Kidney (tissue), 14 donors: ENCODE data around the gene MB21D2. TPM values are rescaled to one million over a fixed set of nuclear protein-coding genes. Genes with fewer than 3 reads are reported as not detected.
A peak's percentile ranks its signal among the peaks of the same experiment; 100 is the strongest.

ENCODE experiments used
- DNase-seq, 5 donors: peaks; one replicate each; pipeline ENCODE4 v3.0.0-alpha.2; 2013 to 2020
- FAIRE-seq: peaks from 2 replicates; lab custom pipeline; 2012; peaks lifted over from hg19 to GRCh38; lab: Jason Lieb, UNC
- H3K27ac ChIP-seq, 2 donors: one replicate each; pipeline ENCODE4 v1.7.0; 2013; ENCODE audit warnings: low read depth in 2 of 2, low read length in 2 of 2, inconsistent platforms in 1 of 2
- H3K27me3 ChIP-seq: one replicate; pipeline ENCODE4 v1.7.1; 2013; ENCODE audit warnings: low read length, inconsistent platforms; ENCODE audit not compliant: control insufficient read depth, insufficient read depth
- H3K36me3 ChIP-seq, 3 donors: one replicate each; pipeline versions ENCODE4 v1.7.0 to v1.7.1; 2013; ENCODE audit warnings: low read length in 3 of 3, control low read depth in 1 of 3, inconsistent platforms in 1 of 3; ENCODE audit not compliant: insufficient read depth in 3 of 3, control insufficient read depth in 2 of 3
- H3K4me1 ChIP-seq, 3 donors: one replicate each; pipeline versions ENCODE4 v1.7.0 to v1.7.1; 2013; ENCODE audit warnings: low read length in 3 of 3, inconsistent platforms in 1 of 3, low read depth in 1 of 3; ENCODE audit not compliant: control insufficient read depth in 2 of 3, insufficient read depth in 2 of 3
- H3K4me3 ChIP-seq, 3 donors: one replicate each; pipeline versions ENCODE4 v1.7.0 to v1.8.1; 2013; ENCODE audit warnings: low read length in 3 of 3, control low read depth in 1 of 3, inconsistent platforms in 1 of 3
- H3K9ac ChIP-seq, 3 donors: one replicate each; pipeline versions ENCODE4 v1.7.0 to v1.7.1; 2013; ENCODE audit warnings: low read length in 3 of 3, control low read depth in 1 of 3, inconsistent platforms in 1 of 3
- H3K9me3 ChIP-seq, 3 donors: one replicate each; pipeline versions ENCODE4 v1.7.0 to v1.7.1; 2013; ENCODE audit warnings: low read length in 3 of 3, control low read depth in 1 of 3, inconsistent platforms in 1 of 3; ENCODE audit not compliant: control insufficient read depth in 2 of 3, insufficient read depth in 1 of 3
- CTCF ChIP-seq: IDR thresholded peaks from 3 replicates; pipeline ENCODE4 v1.5.1; 2012; ENCODE audit warnings: mild to moderate bottlenecking, moderate library complexity, borderline replicate concordance; ENCODE audit not compliant: insufficient read depth; ENCODE audit errors: extremely low read depth
- intact Hi-C: fragments of 100-400 bp; cut with DNase I; formaldehyde crosslinking; loops from one replicate; pipeline ENCODE4 v1.11.1; 2022
- polyA plus RNA-seq: library from polyadenylated mRNA; stranded (reverse); fragments of 350-450 nt; fragmentation: Illumina TruSeq; extraction: RNeasy Lipid Tissue Mini Kit (QIAGEN cat#74804); gene quantifications from one replicate; pipeline ENCODE4 v1.2.3, GENCODE V29; 2014; ENCODE audit warnings: low read depth, low replicate concordance; ENCODE audit not compliant: insufficient read depth
- total RNA-seq: library from RNA; stranded (reverse); fragmentation: NEBNext Ultra II Directional; extraction: Animal tissue kit (Norgen Biotek cat#: 25700); gene quantifications from one replicate; pipeline ENCODE4 v1.2.1, GENCODE V29; 2021
- donor health status: control.
- donor health status: control.
- donor health status: control.
- donor health status: control.
- donor health status: control.
- donor health status: DM: yes; HTN: yes; CAD: no.
- donor health status: Normal renal cell carcinoma (clear cell type).

Gene MB21D2
- total and polyA plus RNA-seq, 2 donors from 2014 or later: 3.2 to 3.9 TPM

- no peak for DNase-seq
- Histone ChIP-seq H3K27ac (no peak overlapping the region), H3K9me3 (no peaks in the 10 kb centered on the region), H3K36me3 (no peaks in the 10 kb centered on the region), H3K4me3 (no peak overlapping the region), H3K27me3 (no peaks in the 10 kb centered on the region), H3K4me1 (peaks cover 0 to 25% (median 11%) of the 10 kb centered on the region in 3 donors), H3K9ac (peak overlapping the region in 1 of 3 donors; percentile 39)
- intact Hi-C loops: no loop called here
- no peak for FAIRE-seq
- TF ChIP-seq CTCF: no peak
Measured at GRCh38 chr3:192890347-192891335, 27.0 kb downstream of the MB21D2 start.

GRCh38 chr3:192889679-192890078 is 28.0 kb downstream of the MB21D2 start:
- Histone ChIP-seq H3K4me3 (no peak overlapping the region), H3K9me3 (no peaks in the 10 kb centered on the region), H3K27ac (peak overlapping the region; percentile 51 to 52), H3K27me3 (no peaks in the 10 kb centered on the region), H3K9ac (peak overlapping the region in 1 of 3 donors; percentile 39), H3K36me3 (no peaks in the 10 kb centered on the region), H3K4me1 (peaks cover 0 to 30% (median 11%) of the 10 kb centered on the region in 3 donors)
- intact Hi-C loops: no loop called here
- TF ChIP-seq CTCF: no peak
- DNase-seq: no peak
- FAIRE-seq: no peak

- intact Hi-C loops: no loop called here
- FAIRE-seq (no peak), DNase-seq (peak in 2 of 5 donors; percentile 72 to 74)
- Histone ChIP-seq H3K9me3 (no peaks in the 10 kb centered on the region), H3K4me3 (peak overlapping the region in 1 of 3 donors; percentile 38), H3K27ac (peak overlapping the region; percentile 83), H3K9ac (no peak overlapping the region), H3K4me1 (peaks cover 0 to 30% (median 8%) of the 10 kb centered on the region in 3 donors), H3K27me3 (no peaks in the 10 kb centered on the region), H3K36me3 (no peaks in the 10 kb centered on the region)
- TF ChIP-seq CTCF: no peak
Measured at GRCh38 chr3:192888190-192888589, 29.5 kb downstream of the MB21D2 start.
